Ectodermal cell (in vitro differentiated cells): ENCODE results near the gene AOC3. TPM values are rescaled to one million over a fixed set of nuclear protein-coding genes. Genes with fewer than 3 reads are reported as not detected.

Experiments
- H3K27ac ChIP-seq: 2 replicates; pipeline ENCODE4 v1.7.0; 2013; ENCODE audit warnings: mild to moderate bottlenecking, low read depth, low read length; ENCODE audit not compliant: insufficient read depth, poor library complexity, severe bottlenecking
- H3K27me3 ChIP-seq: 2 replicates; pipeline ENCODE4 v1.7.0; 2013; ENCODE audit warnings: mild to moderate bottlenecking, low read length; ENCODE audit not compliant: insufficient read depth, control insufficient read depth, poor library complexity, severe bottlenecking
- H3K36me3 ChIP-seq: one replicate; pipeline ENCODE4 v1.7.0; 2013; ENCODE audit warnings: low read length; ENCODE audit not compliant: control insufficient read depth, insufficient read depth
- H3K4me1 ChIP-seq: one replicate; pipeline ENCODE4 v1.7.0; 2013; ENCODE audit warnings: low read length; ENCODE audit not compliant: control insufficient read depth, insufficient read depth
- H3K4me3 ChIP-seq: 2 replicates; pipeline ENCODE4 v1.7.0; 2013; ENCODE audit warnings: low read depth, low read length, control low read depth; ENCODE audit not compliant: insufficient read depth
- H3K9me3 ChIP-seq: 2 replicates; pipeline ENCODE4 v1.7.0; 2013; ENCODE audit warnings: mild to moderate bottlenecking, low read length, moderate library complexity; ENCODE audit not compliant: control insufficient read depth
- WGBS, 2 experiments: methylation state at CpG; one replicate each; pipeline ENCODE4 v1.1.7; 2013; ENCODE audit warnings: missing lambda C conversion rate in 2 of 2; 5-methylcytosine and 5-hydroxymethylcytosine counted together
- polyA plus RNA-seq, 4 experiments: library from polyadenylated mRNA; stranded (reverse); fragments of 50-300 nt; gene quantifications; one replicate each; pipeline ENCODE4 v1.2.3, GENCODE V29; 2013

Gene AOC3
- polyA plus RNA-seq (2013, experiment 1 of 4): 1.9 TPM
- 1.6 TPM for polyA plus RNA-seq (2013, experiment 2 of 4)
- polyA plus RNA-seq (2013, experiment 3 of 4): 1.3 TPM
- 2.0 TPM for polyA plus RNA-seq (2013, experiment 4 of 4)

DNA sequence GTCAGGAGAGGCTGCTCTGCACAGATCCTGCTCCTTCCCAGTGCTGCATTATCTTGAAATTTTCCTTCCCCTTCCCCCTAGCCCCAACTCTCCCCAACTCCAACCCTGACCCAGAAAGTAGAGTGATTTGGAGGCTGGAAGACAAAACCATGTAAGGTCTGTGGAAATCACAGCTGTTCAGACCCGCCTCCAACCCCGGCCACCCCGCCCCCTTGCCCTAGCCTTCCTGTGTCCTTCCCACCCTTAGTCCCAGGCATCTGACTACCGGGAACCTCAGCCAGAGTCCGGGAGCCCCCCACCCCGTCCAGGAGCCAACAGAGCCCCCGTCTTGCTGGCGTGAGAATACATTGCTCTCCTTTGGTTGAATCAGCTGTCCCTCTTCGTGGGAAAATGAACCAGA is at the start of gene AOC3:
Gene AOC3 (plus strand): TSS at position 246 of the 400 bp plus-strand sequence. CDS start 145 bp downstream, at position 391.
- WGBS, 2 experiments: 81 to 84% methylated on average over 9 of the region's 9 CpGs
- Histone ChIP-seq H3K27me3 (no peaks in the 10 kb centered on the region), H3K27ac (no peak within 1 kb of the TSS), H3K4me3 (no peak within 1 kb of the TSS), H3K36me3 (no peaks in the 10 kb centered on the region), H3K9me3 (no peaks in the 10 kb centered on the region), H3K4me1 (peaks cover 8% of the 10 kb centered on the region)

GRCh38 chr17:42803074-42803883 is 47.7 kb upstream of the AOC3 start:
- no peaks in the 10 kb centered on the region for H3K36me3 ChIP-seq
- peaks cover 18% of the 10 kb centered on the region for H3K27me3 ChIP-seq
- H3K4me1 ChIP-seq: no peaks in the 10 kb centered on the region
- H3K27ac ChIP-seq: no peak overlapping the region
- H3K9me3 ChIP-seq: no peaks in the 10 kb centered on the region
- WGBS, 2 experiments: 90 to 100% methylated on average over 2 of the region's 2 CpGs
- H3K4me3 ChIP-seq: no peak overlapping the region

DNA sequence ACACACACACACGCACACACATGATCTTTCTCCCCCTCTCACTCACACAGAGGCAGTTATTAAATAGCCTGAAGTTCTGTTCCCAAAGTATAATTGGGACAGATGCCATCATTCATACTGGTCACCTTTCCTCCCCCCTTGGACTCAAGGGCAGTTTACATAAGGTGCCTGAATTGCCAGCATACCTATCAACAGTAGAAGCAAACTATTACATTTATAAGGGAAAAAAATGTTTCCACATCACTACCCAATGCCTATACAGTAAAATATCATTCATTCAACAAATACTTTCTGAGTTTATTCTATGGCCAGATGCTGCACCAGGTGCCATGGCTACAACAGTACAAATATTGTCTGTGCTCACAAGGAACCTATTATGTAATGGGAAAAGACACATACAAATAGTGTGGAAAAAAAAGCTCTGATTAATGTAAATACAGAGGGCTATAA is 46.1 kb upstream of the AOC3 start:
- Histone ChIP-seq H3K4me3 (no peak overlapping the region), H3K36me3 (no peaks in the 10 kb centered on the region), H3K9me3 (no peaks in the 10 kb centered on the region), H3K4me1 (no peaks in the 10 kb centered on the region), H3K27ac (no peak overlapping the region), H3K27me3 (peaks cover 12% of the 10 kb centered on the region)
- WGBS, 2 experiments: 90 to 91% methylated on average over 1 of the region's 1 CpG

GRCh38 chr17:42806249-42806648 is 44.8 kb upstream of the AOC3 start:
- Histone ChIP-seq H3K4me1 (no peaks in the 10 kb centered on the region), H3K27me3 (peaks cover 5% of the 10 kb centered on the region), H3K9me3 (no peaks in the 10 kb centered on the region), H3K4me3 (no peak overlapping the region), H3K36me3 (no peaks in the 10 kb centered on the region), H3K27ac (no peak overlapping the region)
- 91 to 93% methylated on average over 1 of the region's 1 CpG for WGBS, 2 experiments

DNA sequence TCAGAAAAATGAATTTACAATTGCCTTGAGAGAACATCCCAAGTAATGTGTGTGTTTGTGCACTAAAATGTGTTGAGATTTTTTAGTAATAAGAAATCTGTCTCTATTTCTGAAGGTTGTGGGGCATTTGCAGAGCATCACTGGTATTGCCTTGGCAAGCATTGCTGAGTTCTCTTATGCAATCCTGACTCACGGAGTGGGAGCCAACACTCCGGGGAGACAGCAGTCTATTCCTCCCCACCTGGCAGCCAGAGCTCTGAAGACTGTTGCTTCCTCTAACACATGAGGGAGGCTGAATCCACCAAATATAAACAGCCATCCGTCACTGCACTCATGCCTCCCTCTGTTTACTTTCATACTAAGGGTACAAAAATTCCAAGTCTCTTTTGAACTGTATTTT is 41.7 kb upstream of the AOC3 start:
- WGBS, 2 experiments: 86 to 92% methylated on average over 3 of the region's 3 CpGs
- peaks cover 5% of the 10 kb centered on the region for H3K27me3 ChIP-seq
- H3K27ac ChIP-seq: no peak overlapping the region
- no peaks in the 10 kb centered on the region for H3K4me1 ChIP-seq
- peaks cover 9% of the 10 kb centered on the region for H3K36me3 ChIP-seq
- H3K4me3 ChIP-seq: no peak overlapping the region
- H3K9me3 ChIP-seq: no peaks in the 10 kb centered on the region

GRCh38 chr17:42814633-42815399 is 36.2 kb upstream of the AOC3 start:
- H3K36me3 ChIP-seq: peaks cover 43% of the 10 kb centered on the region
- H3K27ac ChIP-seq: no peak overlapping the region
- no peak overlapping the region for H3K4me3 ChIP-seq
- no peaks in the 10 kb centered on the region for H3K27me3 ChIP-seq
- WGBS, 2 experiments: 92 to 93% methylated on average over 8 of the region's 8 CpGs
- no peaks in the 10 kb centered on the region for H3K9me3 ChIP-seq
- no peaks in the 10 kb centered on the region for H3K4me1 ChIP-seq

DNA sequence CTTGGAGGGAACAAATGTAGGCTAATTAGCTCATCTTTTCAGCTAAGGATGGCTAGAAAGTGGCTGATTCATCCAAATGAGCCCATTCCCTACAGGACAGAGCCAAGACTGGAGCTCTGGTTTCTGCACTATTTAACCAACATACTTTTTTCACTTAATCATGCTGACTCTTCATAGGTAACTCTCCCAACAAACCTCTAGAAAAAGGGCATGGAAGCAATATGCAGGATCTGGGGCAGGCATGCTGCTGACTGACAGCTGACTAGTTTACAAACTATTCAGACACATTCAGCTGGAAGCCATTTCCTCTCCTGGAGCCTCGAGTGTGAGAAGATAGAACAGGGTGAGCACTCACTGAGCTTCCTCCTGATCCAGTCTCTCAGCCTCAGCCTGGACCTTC is 33.1 kb upstream of the AOC3 start:
- no peaks in the 10 kb centered on the region for H3K4me1 ChIP-seq
- H3K27me3 ChIP-seq: no peaks in the 10 kb centered on the region
- H3K36me3 ChIP-seq: peaks cover 40% of the 10 kb centered on the region
- H3K9me3 ChIP-seq: no peaks in the 10 kb centered on the region
- no peak overlapping the region for H3K4me3 ChIP-seq
- whole genome bisulfite sequencing, 2 experiments: 97% methylated on average over 1 of the region's 1 CpG
- H3K27ac ChIP-seq: no peak overlapping the region

DNA sequence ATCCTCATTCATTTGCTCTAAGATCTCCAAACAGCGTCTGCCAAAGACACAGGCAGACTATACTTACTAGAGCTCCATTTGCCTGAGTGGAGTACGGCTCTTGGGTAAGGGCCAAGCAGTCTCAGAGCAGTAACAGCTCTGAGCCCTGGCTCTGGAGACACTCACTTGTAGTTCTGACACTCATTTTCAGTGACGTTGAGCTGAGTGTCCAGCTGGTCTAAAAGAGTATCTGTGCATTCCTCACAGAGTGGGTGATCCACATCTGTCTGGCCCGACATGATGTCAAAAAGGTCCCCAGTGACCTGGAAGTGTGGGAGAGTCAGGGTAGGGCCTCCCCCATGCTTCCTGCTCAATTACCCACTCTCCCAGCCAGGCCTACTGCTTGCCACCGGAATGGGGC is 32.6 kb upstream of the AOC3 start:
- H3K36me3 ChIP-seq: peaks cover 40% of the 10 kb centered on the region
- no peak overlapping the region for H3K27ac ChIP-seq
- H3K9me3 ChIP-seq: no peaks in the 10 kb centered on the region
- H3K4me1 ChIP-seq: peaks cover 4% of the 10 kb centered on the region
- H3K27me3 ChIP-seq: no peaks in the 10 kb centered on the region
- 90 to 97% methylated on average over 5 of the region's 5 CpGs for WGBS, 2 experiments
- H3K4me3 ChIP-seq: no peak overlapping the region

DNA sequence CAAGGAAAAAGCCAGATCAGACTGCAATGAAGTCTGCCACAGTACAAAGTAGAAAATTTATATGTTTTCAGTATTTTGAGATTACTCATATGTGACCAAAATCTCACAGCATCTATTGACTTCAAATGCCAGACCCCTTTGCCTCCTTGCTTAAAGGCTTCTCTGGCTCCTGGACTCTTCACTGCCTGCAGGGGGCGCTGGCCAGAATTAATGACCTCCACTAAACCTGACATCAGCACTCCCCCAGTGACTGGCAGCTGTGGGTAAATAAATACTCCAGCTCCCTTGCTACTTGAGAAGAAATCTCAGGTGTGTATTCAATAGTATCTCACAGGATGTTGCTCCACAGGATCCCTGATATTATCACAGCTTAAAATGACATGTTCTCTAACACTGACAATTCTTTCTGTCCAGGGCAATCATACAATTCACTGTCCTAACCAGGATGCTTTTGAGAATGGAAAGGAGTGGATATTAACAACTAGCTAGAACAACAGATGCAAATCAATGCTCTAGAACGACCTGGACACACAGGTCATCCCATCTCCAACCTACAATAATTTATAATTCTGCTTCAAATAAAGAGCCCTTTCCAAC is 31.0 kb upstream of the AOC3 start:
- peaks cover 29% of the 10 kb centered on the region for H3K36me3 ChIP-seq

GRCh38 chr17:42821176-42821575 is 29.8 kb upstream of the AOC3 start:
- H3K36me3 ChIP-seq: peaks cover 29% of the 10 kb centered on the region
- no peaks in the 10 kb centered on the region for H3K9me3 ChIP-seq
- 88 to 97% methylated on average over 7 of the region's 7 CpGs for WGBS, 2 experiments
- no peak overlapping the region for H3K4me3 ChIP-seq
- H3K27ac ChIP-seq: no peak overlapping the region
- H3K4me1 ChIP-seq: peaks cover 5% of the 10 kb centered on the region
- H3K27me3 ChIP-seq: no peaks in the 10 kb centered on the region

More for the DNA sequence above, 31.0 kb upstream of the AOC3 start:
- Histone ChIP-seq H3K4me1 (peaks cover 5% of the 10 kb centered on the region), H3K4me3 (no peak overlapping the region), H3K27ac (no peak overlapping the region), H3K9me3 (no peaks in the 10 kb centered on the region), H3K27me3 (no peaks in the 10 kb centered on the region)
- 21 to 23% methylated on average over 1 to 2 of the region's 2 CpGs for WGBS, 2 experiments
